Effector CD8-positive, alpha-beta T cell (primary cell): ENCODE data around the gene DNAAF3.
"Not testable (repeated sequence)": the region's sequence is repeated elsewhere in the genome, so short reads cannot be mapped to it uniquely, and the experiment has no call there.

ENCODE experiments used
- DNase-seq: peaks from one replicate; lab custom pipeline; 2025; lab: John Stamatoyannopoulos, UW
- total RNA-seq, 4 experiments: gene quantifications; one replicate each; lab custom pipeline; 2026; lab: John Stamatoyannopoulos, UW

The DNAAF3 gene
- 0 to 0.27 (median 0.21) reads per million in 4 experiments for total RNA-seq

GRCh38 chr19:55166530-55167268 is at the start of gene DNAAF3:
DNAAF3 (minus strand) TSS chr19:55166613; CDS start chr19:55166413, 200 bp downstream.
- DNase-seq, result peak; percentile 21

- DNase-seq, result no peak
Observed at GRCh38 chr19:55213547-55213946, 47.1 kb upstream of the DNAAF3 start.

GRCh38 chr19:55212447-55212846 is 46.0 kb upstream of the DNAAF3 start:
- DNase-seq, result no peak

GRCh38 chr19:55209693-55210472 is 43.5 kb upstream of the DNAAF3 start:
- no peak for DNase-seq

GRCh38 chr19:55208880-55209692 is 42.7 kb upstream of the DNAAF3 start, which contains the start of gene PTPRH:
PTPRH (minus strand) TSS chr19:55209501; CDS start chr19:55209433, 68 bp downstream.
- peak; percentile 10 for DNase-seq

GRCh38 chr19:55206664-55207500 is 40.5 kb upstream of the DNAAF3 start:
- no peak for DNase-seq

- DNase-seq, result not testable (repeated sequence)
Observed at GRCh38 chr19:55202199-55202598, 35.8 kb upstream of the DNAAF3 start.

- no peak for DNase-seq
Observed at GRCh38 chr19:55199620-55200204, 33.3 kb upstream of the DNAAF3 start.

GRCh38 chr19:55198651-55199050 is 32.2 kb upstream of the DNAAF3 start:
- DNase-seq, result no peak

GRCh38 chr19:55197528-55197927 is 31.1 kb upstream of the DNAAF3 start:
- DNase-seq, result no peak

GRCh38 chr19:55196803-55197202 is 30.4 kb upstream of the DNAAF3 start:
- no peak for DNase-seq

- DNase-seq, result no peak
Observed at GRCh38 chr19:55193481-55193880, 27.1 kb upstream of the DNAAF3 start.

- DNase-seq, result no peak
Observed at GRCh38 chr19:55189403-55189835, 23.0 kb upstream of the DNAAF3 start.

- DNase-seq, result no peak
Observed at GRCh38 chr19:55188625-55189024, 22.2 kb upstream of the DNAAF3 start.

- no peak for DNase-seq
Observed at GRCh38 chr19:55186080-55186479, 19.7 kb upstream of the DNAAF3 start.

- DNase-seq, result no peak
Observed at GRCh38 chr19:55181740-55182139, 15.3 kb upstream of the DNAAF3 start.

GRCh38 chr19:55179606-55180484 is 13.4 kb upstream of the DNAAF3 start, which contains the start of gene SYT5:
SYT5 (minus strand) TSS chr19:55180289; CDS start chr19:55179041, 1,248 bp downstream.
- DNase-seq, result peak; percentile 31

GRCh38 chr19:55178781-55179599 is 12.6 kb upstream of the DNAAF3 start:
- peak; percentile 92 for DNase-seq

- DNase-seq, result no peak
Observed at GRCh38 chr19:55176076-55176475, 9.7 kb upstream of the DNAAF3 start.
